Thymus (tissue), 11 donors: Measurements from ENCODE around the gene GON4L. TPM values are rescaled to one million over a fixed set of nuclear protein-coding genes. Genes with fewer than 3 reads are reported as not detected.

Experiments used
- DNase-seq, 9 donors: peaks; one replicate each; pipeline ENCODE4 v3.0.0-alpha.2; 2013; ENCODE audit warnings: low spot score in 9 of 9, low read depth in 6 of 9, missing footprints in 1 of 9
- H3K27ac ChIP-seq, 2 donors: one replicate each; pipeline ENCODE4 v1.5.1; 2013; ENCODE audit warnings: control low read depth in 1 of 2, low read depth in 1 of 2, low read length in 1 of 2, mild to moderate bottlenecking in 1 of 2, moderate library complexity in 1 of 2
- H3K27me3 ChIP-seq, 2 donors: one replicate each; pipeline ENCODE4 v1.5.1; 2013; ENCODE audit warnings: low read length in 1 of 2; ENCODE audit not compliant: control insufficient read depth in 2 of 2, insufficient read depth in 1 of 2
- H3K36me3 ChIP-seq, 2 donors: one replicate each; pipeline ENCODE4 v1.5.1; 2013; ENCODE audit warnings: low read length in 1 of 2, mild to moderate bottlenecking in 1 of 2, moderate library complexity in 1 of 2; ENCODE audit not compliant: control insufficient read depth in 2 of 2, insufficient read depth in 2 of 2
- H3K4me1 ChIP-seq, 2 donors: one replicate each; pipeline ENCODE4 v1.5.1; 2013; ENCODE audit warnings: low read length in 2 of 2; ENCODE audit not compliant: control insufficient read depth in 2 of 2, insufficient read depth in 2 of 2
- H3K4me3 ChIP-seq, 2 donors: one replicate each; pipeline ENCODE4 v1.5.1; 2013; ENCODE audit warnings: low read length in 2 of 2, control low read depth in 1 of 2, mild to moderate bottlenecking in 1 of 2
- H3K9me3 ChIP-seq, 2 donors: one replicate each; pipeline ENCODE4 v1.5.1; 2013; ENCODE audit warnings: low read length in 1 of 2, mild to moderate bottlenecking in 1 of 2; ENCODE audit not compliant: control insufficient read depth in 2 of 2, insufficient read depth in 1 of 2
- WGBS: extraction: QIAGEN DNeasy Blood & Tissue Kit; methylation state at CpG from one replicate; pipeline ENCODE4 v1.1.7; 2013; 5-methylcytosine and 5-hydroxymethylcytosine counted together
- polyA plus RNA-seq: library from polyadenylated mRNA; stranded (reverse); fragments of 200-250 nt; gene quantifications from one replicate; pipeline ENCODE4 v1.2.3, GENCODE V29; 2013
- total RNA-seq: library from RNA; stranded (reverse); fragments of 120-200 nt; gene quantifications from one replicate; pipeline ENCODE4 v1.2.4, GENCODE V29; 2013
- donor health status: healthy.

GON4L gene
- total and polyA plus RNA-seq, 2 donors = 31.6 to 33.0 TPM

- Histone ChIP-seq H3K9me3 (no peaks in the 10 kb centered on the region), H3K27me3 (no peaks in the 10 kb centered on the region), H3K36me3 (no peaks in the 10 kb centered on the region), H3K27ac (no peak overlapping the region), H3K4me3 (no peak overlapping the region), H3K4me1 (no peaks in the 10 kb centered on the region)
- no peak for DNase-seq
Observed at GRCh38 chr1:155882235-155882634, 25.2 kb upstream of the GON4L start.

- no peaks in the 10 kb centered on the region for H3K9me3 ChIP-seq
- 99% methylated on average over 6 of the region's 6 CpGs for WGBS
- H3K4me3 ChIP-seq = no peak overlapping the region
- no peaks in the 10 kb centered on the region for H3K36me3 ChIP-seq
- H3K27ac ChIP-seq = no peak overlapping the region
- no peak for DNase-seq
- H3K27me3 ChIP-seq = no peaks in the 10 kb centered on the region
- H3K4me1 ChIP-seq = no peaks in the 10 kb centered on the region
Observed at GRCh38 chr1:155880950-155881349, 23.9 kb upstream of the GON4L start.

DNA sequence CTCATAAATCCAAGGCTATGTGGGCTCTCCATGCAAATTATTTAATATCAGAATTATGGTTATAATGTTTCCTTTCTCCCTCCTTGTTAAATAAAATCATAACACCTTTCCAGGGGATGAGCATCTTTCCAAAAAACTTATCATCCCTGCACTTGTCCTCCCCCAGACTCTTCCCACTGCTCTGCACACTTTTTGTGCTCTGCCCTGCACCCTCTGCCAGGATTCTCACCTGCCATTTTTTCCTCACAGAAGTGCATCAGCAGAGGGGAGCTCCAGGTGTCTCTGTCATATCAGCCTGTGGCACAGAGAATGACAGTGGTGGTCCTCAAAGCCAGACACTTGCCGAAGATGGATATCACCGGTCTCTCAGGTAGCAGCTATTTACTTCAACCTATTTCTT, 23.2 kb upstream of the GON4L start:
- DNase-seq = no peak
- no peaks in the 10 kb centered on the region for H3K4me1 ChIP-seq
- H3K4me3 ChIP-seq = no peak overlapping the region
- H3K27me3 ChIP-seq = no peaks in the 10 kb centered on the region
- WGBS = 96% methylated on average over 2 of the region's 2 CpGs
- no peaks in the 10 kb centered on the region for H3K36me3 ChIP-seq
- no peak overlapping the region for H3K27ac ChIP-seq
- no peaks in the 10 kb centered on the region for H3K9me3 ChIP-seq

DNA sequence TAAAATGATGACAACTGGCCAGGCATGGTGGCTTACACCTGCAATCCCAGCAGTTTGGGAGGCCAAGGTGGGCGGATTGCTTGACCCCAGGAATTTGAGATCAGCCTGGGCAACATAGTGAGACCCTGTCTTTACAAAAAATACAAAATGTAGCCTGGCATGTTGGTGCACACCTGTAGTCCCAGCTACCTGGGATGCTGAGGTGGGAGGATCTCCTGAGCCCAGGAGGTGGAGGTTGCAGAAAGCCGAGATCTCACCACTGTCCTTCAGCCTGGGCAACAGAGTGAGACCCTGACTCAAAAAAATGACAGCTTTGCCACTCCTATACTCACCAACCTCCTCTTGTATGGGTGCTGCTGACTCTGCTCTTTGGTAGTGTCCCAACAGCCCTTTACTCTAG, 20.9 kb upstream of the GON4L start:
- H3K36me3 ChIP-seq = no peaks in the 10 kb centered on the region
- no peaks in the 10 kb centered on the region for H3K9me3 ChIP-seq
- no peak for DNase-seq
- no peak overlapping the region for H3K4me3 ChIP-seq
- H3K4me1 ChIP-seq = no peaks in the 10 kb centered on the region
- no peak overlapping the region for H3K27ac ChIP-seq
- WGBS = 99% methylated on average over 2 of the region's 2 CpGs
- H3K27me3 ChIP-seq = no peaks in the 10 kb centered on the region

GRCh38 chr1:155873860-155874259, 16.8 kb upstream of the GON4L start:
- Histone ChIP-seq H3K27me3 (no peaks in the 10 kb centered on the region), H3K36me3 (no peaks in the 10 kb centered on the region), H3K4me3 (no peak overlapping the region), H3K4me1 (no peaks in the 10 kb centered on the region), H3K9me3 (no peaks in the 10 kb centered on the region), H3K27ac (no peak overlapping the region)
- WGBS = 95% methylated on average over 9 of the region's 9 CpGs
- no peak for DNase-seq

- Histone ChIP-seq H3K27me3 (no peaks in the 10 kb centered on the region), H3K27ac (no peak overlapping the region)
- WGBS = 98% methylated on average over 5 of the region's 5 CpGs
Observed at GRCh38 chr1:155872527-155872926, 15.5 kb upstream of the GON4L start.

DNA sequence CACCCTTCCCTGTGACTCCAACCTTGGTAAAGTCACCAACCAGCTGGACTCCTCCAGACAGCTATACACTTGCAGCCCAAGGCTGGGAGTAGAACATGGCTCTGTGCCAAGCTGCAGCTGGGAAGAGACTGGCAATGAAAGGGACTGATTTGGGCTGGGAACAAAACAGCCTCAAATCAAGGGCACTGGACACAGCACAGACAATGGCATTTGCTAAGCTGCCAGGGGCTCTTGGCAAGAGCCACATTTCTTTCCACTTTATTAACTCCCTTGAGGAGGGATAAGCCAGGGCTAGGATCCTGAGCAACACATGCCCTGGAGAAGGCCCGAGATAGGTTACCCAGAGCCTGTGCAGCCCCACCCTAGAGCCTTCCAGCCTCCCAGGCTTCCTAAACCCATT, 14.4 kb upstream of the GON4L start:
- Histone ChIP-seq H3K4me3 (no peak overlapping the region), H3K36me3 (no peaks in the 10 kb centered on the region), H3K27ac (no peak overlapping the region), H3K4me1 (no peaks in the 10 kb centered on the region), H3K27me3 (no peaks in the 10 kb centered on the region), H3K9me3 (no peaks in the 10 kb centered on the region)
- DNase-seq = no peak
- WGBS = 83% methylated on average over 1 of the region's 1 CpG

More at GRCh38 chr1:155872527-155872926, 15.5 kb upstream of the GON4L start:
- no peak for DNase-seq
- no peaks in the 10 kb centered on the region for H3K36me3 ChIP-seq
- H3K4me3 ChIP-seq = no peak overlapping the region
- H3K9me3 ChIP-seq = no peaks in the 10 kb centered on the region
- no peaks in the 10 kb centered on the region for H3K4me1 ChIP-seq

DNA sequence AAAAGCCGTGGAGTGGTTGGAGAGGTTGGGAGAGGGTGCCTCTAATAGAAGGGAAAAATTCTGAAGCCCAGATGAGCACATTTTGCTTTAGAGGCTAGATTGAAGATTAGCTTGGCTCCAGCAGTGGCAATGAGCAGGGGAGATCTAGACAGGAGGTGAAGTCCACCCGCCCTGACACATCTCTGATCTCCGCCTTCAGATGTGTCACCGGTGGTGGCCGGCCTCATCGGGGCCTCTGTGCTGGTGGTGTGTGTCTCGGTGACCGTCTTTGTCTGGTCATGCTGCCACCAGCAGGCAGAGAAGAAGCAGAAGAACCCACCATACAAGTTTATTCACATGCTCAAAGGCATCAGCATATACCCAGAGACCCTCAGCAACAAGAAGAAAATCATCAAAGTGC, 10.8 kb upstream of the GON4L start:
- 97% methylated on average over 8 of the region's 8 CpGs for WGBS
- no peak for DNase-seq
- Histone ChIP-seq H3K27ac (no peak overlapping the region), H3K9me3 (no peaks in the 10 kb centered on the region), H3K4me1 (no peaks in the 10 kb centered on the region), H3K27me3 (no peaks in the 10 kb centered on the region), H3K4me3 (no peak overlapping the region), H3K36me3 (no peaks in the 10 kb centered on the region)

GRCh38 chr1:155864393-155864792, 7.4 kb upstream of the GON4L start:
- H3K9me3 ChIP-seq = no peaks in the 10 kb centered on the region
- H3K36me3 ChIP-seq = no peaks in the 10 kb centered on the region
- peaks cover 3 to 15% of the 10 kb centered on the region in 2 donors for H3K4me1 ChIP-seq
- no peak overlapping the region for H3K4me3 ChIP-seq
- no peak for DNase-seq
- H3K27me3 ChIP-seq = peaks cover 5 to 10% of the 10 kb centered on the region in 2 donors
- H3K27ac ChIP-seq = no peak overlapping the region

- peaks cover 5 to 10% of the 10 kb centered on the region in 2 donors for H3K27me3 ChIP-seq
- WGBS = 94% methylated on average over 2 of the region's 2 CpGs
- H3K9me3 ChIP-seq = no peaks in the 10 kb centered on the region
- H3K36me3 ChIP-seq = no peaks in the 10 kb centered on the region
- H3K27ac ChIP-seq = no peak overlapping the region
- DNase-seq = no peak
- peaks cover 10 to 27% of the 10 kb centered on the region in 2 donors for H3K4me1 ChIP-seq
- no peak overlapping the region for H3K4me3 ChIP-seq
Observed at GRCh38 chr1:155861896-155862295, 4.9 kb upstream of the GON4L start.
